Transverse colon (tissue), 4 donors: ENCODE results near the gene FBXO40.

Experiments
- CTCF ChIP-seq, 5 experiments: fragments of 200-600 bp in 3 of 5; fragments of 450-650 bp in 2 of 5; sonication (generic) in 3 of 5; IDR thresholded peaks; 1 replicate in 2 of 5; 2 replicates in 3 of 5; pipeline ENCODE4 v1.5.1; 2016 to 2017; ENCODE audit warnings: antibody characterized with exemption in 5 of 5, inconsistent platforms in 3 of 5, mild to moderate bottlenecking in 2 of 5, moderate library complexity in 1 of 5
- EP300 ChIP-seq: sonication (generic); formaldehyde crosslinking; IDR thresholded peaks from one replicate; pipeline ENCODE4 v1.6.1; 2017; ENCODE audit warnings: antibody characterized with exemption, low read depth
- POLR2A ChIP-seq: fragments of 450-650 bp; IDR thresholded peaks from one replicate; pipeline ENCODE4 v1.6.1; 2016; ENCODE audit warnings: antibody characterized with exemption, mild to moderate bottlenecking, moderate library complexity
- POLR2AphosphoS5 ChIP-seq, 3 donors: sonication (generic); formaldehyde crosslinking; IDR thresholded peaks; one replicate each; pipeline ENCODE4 v1.6.1; 2016; ENCODE audit warnings: antibody characterized with exemption in 3 of 3

- TF ChIP-seq POLR2A, result no peak
- TF ChIP-seq CTCF (IDR thresholded peaks at IDR 0.05), result no peak
- no peak for TF ChIP-seq EP300
- no peak for TF ChIP-seq POLR2AphosphoS5 (IDR thresholded peaks at IDR 0.05)
Measured at GRCh38 chr3:121677141-121677540, 84.0 kb downstream of the FBXO40 start.
